ENCODE measurements around the gene TTC3.
"Not testable (repeated sequence)": the region's sequence is repeated elsewhere in the genome, so short reads cannot be mapped to it uniquely, and the experiment has no call there.

The TTC3 gene

GRCh38 chr21:37199057-37199924, 126.2 kb downstream of the TTC3 start:
- no peak for DNase-seq

GRCh38 chr21:37200641-37201480, 127.8 kb downstream of the TTC3 start:
- DNase-seq, result no peak

DNA sequence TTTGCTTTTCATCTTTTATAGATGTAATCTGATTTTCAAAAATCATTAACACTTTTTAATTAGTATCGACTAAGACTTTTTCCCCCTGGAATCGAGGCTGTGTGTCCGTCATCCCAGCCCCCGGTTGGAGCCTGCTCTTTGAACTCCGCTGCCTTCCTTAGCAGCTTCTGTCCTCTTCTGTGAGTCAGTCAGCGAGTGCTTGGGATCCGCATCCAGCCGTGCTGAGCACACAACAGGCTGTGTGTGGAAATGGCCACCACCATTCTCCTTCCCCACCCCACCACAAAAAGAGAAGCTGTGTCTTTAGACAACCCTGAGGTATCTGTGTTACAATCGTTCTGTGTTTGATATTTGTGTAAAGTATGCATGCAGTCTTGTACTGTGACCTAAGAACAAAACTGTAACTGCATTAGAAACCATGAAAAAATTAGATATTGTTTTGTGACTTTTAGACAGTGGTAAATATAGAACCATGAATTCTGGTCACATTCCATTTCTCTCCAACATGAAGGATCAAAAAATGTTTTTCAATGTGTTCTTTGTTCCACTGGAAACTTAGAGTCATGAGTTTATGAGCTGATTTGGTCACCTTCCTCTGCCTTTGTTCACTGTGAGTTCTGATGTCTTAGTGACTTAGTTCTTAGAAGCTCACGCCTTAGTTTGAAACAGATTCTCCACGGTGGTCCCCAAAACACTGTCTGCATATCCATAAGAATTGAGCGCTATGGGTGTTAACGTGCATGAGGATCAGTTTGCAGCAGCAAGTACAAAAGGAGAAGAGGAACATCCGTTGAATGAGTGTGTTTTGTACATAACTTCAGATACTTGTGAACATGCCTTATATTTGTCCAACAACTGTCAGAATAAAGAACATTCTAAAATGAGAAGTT, 129.4 kb downstream of the TTC3 start:
- no peak for DNase-seq

DNA sequence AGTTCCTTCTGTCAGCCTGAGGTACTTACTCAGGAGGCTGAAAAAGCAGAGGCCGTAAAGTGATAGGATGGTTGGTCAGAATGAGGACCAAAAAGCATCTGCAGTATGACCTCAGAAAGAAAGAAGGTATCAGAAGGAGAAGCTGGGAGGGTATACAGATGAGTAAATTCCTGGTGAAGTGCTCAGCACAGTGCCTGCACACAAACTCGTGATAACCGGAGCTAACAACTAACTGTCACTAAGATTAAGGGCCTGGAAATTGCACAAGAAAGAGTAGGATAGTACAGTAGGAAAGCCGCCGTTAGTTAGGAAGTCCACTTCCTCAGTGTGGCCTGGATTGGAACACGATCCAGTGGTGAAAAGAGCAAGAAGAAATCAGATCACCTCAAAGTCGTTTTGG, 131.5 kb downstream of the TTC3 start:
- DNase-seq, result no peak

DNA sequence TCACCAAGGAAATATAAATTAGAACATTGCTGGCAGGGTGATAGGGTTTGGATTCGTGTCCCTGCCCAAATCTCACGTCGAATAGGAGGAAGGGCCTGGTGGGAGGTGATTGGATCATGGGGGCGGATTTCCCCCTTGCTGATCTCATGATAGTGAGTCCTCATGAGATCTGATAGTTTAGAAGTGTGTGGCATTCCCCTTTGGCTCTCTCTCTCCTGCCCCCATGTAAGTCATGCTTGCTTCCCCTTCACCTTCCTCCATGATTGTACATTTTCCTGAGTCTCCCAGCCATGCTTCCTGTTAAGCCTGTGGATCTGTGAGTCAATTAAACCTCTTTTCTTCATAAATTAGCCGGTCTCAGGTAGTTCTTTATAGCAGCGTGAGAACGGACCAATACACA, 133.4 kb downstream of the TTC3 start:
- DNase-seq, result no peak

DNA sequence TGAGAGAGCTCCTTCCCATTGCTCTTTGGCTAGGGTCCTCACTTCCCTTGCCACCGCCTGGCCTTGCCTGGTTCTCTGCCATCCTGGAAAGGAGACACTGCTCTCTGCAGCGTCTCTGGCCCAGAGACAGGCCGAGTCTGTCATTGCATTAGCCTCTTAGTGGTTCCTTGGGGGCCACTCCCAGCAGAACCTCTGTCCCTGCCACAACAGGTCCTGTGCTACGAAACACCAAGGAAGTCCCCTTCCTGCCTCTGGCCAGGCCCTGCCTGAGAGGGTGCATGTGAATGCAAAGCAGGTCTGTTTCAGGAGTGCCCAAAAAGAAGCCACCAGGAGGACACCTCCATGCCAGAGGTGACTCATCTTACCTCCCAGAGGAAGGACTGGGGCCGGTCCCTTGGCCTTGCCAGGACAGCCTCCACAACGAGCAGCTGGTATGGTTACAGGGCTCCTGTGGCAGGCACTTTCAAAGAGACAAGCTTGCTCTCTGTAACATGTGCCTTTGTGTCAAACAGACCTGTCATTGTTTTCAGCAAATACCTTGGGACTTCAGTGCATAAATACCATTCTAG, 134.5 kb downstream of the TTC3 start:
- DNase-seq, result no peak

DNA sequence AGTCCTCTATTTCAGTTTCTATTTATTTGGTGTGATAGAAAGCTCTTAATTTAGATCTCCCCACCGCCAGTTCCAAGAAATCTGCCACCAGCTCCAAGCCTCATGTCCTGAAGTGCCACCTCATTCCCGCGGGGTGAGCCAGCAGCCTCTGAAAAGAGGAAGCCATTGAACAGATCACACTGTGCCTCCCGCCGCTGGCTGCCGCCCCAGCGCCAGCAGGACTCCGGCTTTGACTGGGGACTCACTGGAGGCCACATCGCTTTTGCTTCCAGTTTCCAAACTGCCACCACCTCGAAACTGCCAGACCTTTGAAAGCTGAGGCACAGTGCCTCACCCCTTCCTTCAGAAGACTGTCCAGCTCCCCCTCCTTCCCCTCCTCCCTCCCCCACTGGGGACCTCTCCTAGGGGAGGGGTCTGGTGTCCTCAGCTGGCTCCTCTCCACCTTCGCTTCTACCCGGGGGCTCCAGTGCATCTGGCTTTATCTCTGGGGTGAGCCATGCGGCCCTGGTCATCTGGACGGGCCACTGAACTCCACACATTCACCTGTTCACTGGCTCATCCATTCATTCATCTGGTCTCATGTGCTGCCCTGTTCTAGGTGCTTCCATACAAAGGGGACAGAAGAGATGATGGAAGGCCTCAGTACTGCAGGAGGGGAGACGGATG, 135.1 kb downstream of the TTC3 start:
- no peak for DNase-seq

DNA sequence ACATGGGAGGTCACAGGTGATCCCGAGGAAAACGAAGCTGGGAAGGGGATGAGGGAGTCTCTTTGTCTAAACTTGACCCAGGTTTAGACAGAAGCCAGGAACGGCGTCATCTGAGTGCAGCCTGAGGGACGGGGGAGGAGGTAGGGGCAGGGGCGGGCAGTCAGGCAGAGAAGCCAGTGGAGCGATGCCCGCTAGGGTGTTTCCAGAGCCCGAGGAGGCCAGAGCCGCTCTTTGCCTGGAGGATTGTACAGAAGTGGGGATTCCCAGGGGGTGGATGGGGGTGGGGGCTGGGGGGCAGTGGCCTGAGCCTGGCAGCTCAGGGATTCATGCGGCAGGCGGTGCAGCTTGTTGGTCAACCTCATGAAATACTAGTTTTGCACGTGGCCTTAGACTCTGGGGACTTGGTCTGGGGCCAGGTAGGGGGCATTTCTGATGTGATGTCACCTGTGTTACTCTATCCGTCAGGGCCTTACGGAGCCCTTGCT, 135.7 kb downstream of the TTC3 start:
- no peak for DNase-seq

GRCh38 chr21:37210130-37210529, 137.1 kb downstream of the TTC3 start:
- DNase-seq, result no peak

DNA sequence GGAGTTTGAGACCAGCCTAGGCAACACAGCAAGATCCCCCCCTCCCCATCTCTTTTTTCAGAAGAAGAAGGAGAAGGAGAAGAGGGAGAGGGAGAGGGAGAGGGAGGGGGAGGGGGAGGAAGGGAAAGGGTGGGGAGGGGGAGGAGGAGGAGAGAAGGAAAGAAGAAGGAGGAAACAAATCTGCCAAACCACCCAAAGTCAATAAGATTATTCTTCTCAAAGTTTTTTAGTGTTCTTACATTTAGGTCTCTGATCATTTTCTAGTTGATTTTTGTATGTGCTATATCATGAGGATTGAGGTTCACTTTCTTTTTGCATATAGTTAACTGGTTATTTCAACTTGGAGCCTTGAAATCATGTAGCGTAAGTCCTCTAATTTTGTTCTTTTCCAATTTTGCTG, 137.7 kb downstream of the TTC3 start:
- no peak for DNase-seq

DNA sequence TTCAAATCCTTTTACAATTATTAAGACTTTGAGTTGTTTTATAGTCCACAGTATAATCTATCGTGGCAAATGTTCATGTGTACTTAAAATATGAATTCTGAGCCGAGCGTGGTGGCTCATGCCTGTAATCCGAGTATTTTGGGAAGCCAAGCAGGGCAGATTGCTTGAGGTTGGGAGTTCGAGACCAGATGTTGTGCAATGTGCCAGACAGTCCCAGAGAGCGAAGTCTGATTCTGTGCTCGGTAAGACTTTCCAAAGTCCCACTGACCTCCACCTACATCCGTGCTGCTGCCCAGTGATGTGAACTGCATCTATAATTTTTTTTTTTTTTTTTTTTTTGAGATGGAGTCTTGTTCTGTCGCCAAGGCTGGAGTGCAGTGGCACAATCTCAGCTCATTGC, 141.9 kb downstream of the TTC3 start:
- DNase-seq, result no peak

DNA sequence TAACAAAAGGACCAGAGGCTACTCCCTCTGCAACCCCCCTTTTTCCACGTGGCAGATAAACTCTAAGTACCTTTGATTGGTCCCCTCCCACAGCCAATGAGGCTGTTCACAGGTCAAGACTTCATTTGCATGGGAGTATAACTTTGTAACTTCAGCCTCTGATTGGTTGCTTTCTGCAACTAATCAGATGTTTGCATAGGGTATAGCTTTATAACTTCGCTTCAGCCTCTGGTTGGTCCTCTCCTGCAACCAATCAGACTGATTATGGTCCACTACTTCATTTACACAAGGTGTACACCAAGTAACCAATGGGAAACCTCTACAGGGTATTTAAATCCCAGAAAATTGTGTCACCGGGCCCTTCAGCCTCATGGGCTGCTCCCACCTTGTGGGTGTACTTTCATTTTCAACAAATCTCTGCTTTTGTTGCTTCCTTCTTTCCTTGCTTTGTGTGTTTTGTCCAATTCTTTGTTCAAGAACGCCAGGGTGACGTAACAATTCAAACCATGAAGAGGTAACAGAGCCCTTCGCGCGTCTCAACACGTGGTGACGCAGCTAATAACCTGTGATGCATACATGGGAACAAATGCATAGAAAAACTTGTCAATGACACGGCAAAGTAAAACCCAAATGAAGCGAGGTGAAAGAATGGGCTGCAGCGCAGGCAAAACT, 146.8 kb downstream of the TTC3 start:
- DNase-seq, result no peak

GRCh38 chr21:37220433-37220980, 147.5 kb downstream of the TTC3 start:
- DNase-seq, result no peak

GRCh38 chr21:37220981-37221664, 148.1 kb downstream of the TTC3 start:
- DNase-seq, result peak; percentile 94

- DNase-seq, result not testable (repeated sequence)
These were observed 149.2 kb downstream of the TTC3 start for GRCh38 chr21:37222248-37222647.

GRCh38 chr21:37223804-37224345, 150.8 kb downstream of the TTC3 start:
- DNase-seq, result no peak

DNA sequence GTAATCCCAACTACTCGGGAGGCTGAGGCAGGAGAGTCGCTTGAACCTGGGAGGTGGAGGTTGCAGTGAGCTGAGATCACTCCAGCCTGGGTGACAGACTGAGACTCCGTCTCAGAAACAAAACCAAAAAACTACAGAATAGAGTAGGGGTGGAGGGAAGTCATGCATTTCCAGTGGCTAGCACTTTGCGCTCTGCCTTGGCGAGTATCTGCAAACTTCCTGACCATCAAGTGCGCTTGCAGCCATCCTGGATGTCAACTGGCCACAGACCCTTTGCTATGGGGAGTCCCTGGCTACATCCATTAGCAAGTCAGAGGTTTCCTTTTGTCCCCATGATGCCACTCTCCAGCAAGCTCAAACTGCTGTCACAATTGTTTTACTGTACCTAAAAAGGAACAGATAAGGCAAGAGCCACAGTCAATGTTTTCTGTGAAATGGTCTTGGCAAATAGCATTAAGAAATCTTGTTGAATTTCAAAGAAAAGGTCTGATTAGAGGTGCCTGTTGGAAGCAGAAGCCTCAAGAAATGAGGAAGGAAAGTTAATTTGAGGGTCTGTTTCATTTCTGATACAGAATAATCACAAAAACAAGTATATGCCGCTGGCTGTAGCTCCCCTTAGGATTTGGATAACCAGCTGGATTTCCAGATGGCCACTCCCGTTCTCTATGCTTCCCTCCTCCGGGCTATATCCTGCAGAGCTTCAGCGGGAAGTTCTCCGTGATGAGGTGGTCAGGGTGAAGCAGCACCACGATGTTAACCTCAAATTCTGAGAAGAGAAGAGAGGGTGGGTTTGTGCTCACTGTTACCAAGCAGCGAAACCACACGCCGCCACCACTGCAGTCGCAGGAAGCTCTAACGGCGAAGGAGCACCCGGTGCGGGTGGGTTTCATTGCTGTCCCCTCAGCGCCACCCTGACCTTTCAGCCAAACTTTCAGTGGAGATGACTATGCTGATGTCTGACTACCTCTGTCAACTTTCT, 152.1 kb downstream of the TTC3 start:
- peak; percentile 13 for DNase-seq

- no peak for DNase-seq
These were observed 153.2 kb downstream of the TTC3 start for GRCh38 chr21:37226041-37226920.

Data from stimulated activated naive CD4-positive, alpha-beta T cell treated with Interleukin-2 at 50 U/mL for 16 hours (primary cell).